Kidney epithelial cell (primary cell): ENCODE data around the gene CDC34. TPM values are rescaled to one million over a fixed set of nuclear protein-coding genes. Genes with fewer than 3 reads are reported as not detected.

ENCODE experiments used
- DNase-seq: peaks from one replicate; pipeline ENCODE4 v3.0.0-alpha.2; 2010; ENCODE audit warnings: low read depth
- H3K27me3 ChIP-seq: 2 replicates; pipeline ENCODE4 v1.6.0; 2011; ENCODE audit warnings: low read length; ENCODE audit not compliant: control insufficient read depth, insufficient read depth
- H3K36me3 ChIP-seq: 2 replicates; pipeline ENCODE4 v1.5.1; 2011; ENCODE audit warnings: low read length; ENCODE audit not compliant: control insufficient read depth, insufficient read depth
- H3K4me3 ChIP-seq: 2 replicates; pipeline ENCODE4 v1.5.1; 2011; ENCODE audit warnings: low read depth, mild to moderate bottlenecking, control low read depth, low read length
- total RNA-seq: library from RNA; depleted of rRNA; stranded (reverse); fragments of >200 nt; gene quantifications from 2 replicates; pipeline ENCODE4 v1.2.3, GENCODE V29; 2015
- TF ChIP-seq, protein P1 (sequence below): IDR thresholded peaks from 2 replicates; pipeline ENCODE4 v1.5.1; 2011; ENCODE audit warnings: mild to moderate bottlenecking, moderate library complexity, low read length, control low read depth, inconsistent platforms; ENCODE audit not compliant: insufficient read depth, poor library complexity, severe bottlenecking

Gene CDC34
- total RNA-seq, 1 donor from 2014 or later, result 194 TPM

DNA sequence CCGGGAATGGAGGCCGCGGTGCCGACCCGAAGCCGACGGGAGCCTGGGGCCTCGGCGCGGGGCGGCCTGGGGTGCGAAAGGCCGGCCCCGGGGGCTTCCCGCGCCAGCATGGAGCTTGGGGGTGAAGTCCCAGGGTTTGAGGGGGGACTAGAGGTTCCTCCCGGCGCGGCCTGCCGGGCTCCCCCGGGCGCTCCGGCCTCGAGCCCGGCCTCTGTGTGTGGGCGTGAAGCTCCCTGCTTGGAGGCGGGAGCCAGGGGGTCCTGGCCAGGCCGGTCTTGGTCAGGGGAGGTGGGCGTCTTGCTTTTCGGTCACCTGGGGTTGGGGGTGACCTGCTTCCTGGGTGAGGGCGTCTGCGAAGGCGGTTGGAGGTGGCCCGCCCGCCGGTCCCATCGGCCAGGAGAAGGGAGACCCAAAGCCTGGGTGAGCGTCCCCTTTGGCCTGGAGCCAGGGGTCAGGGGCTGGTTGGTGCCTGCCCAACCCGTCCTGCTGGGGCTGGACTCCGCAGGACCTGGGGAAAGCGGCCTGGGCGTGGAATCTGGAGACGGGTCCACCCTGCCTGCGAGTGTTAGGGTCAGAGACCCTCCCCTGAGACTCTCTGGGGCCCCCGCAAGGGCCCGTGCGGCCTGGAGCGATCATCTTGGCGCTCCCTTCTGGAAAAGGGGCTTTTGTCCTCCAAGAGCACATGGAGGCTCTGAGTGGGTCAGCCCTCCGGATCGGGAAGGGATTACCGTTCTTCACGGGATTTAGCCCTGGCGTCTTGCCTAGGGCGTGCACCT lies 41.4 kb downstream of the CDC34 start:
- peaks cover 1% of the 10 kb centered on the region for H3K36me3 ChIP-seq
- no peak for DNase-seq
- TF ChIP-seq, protein P1, sequence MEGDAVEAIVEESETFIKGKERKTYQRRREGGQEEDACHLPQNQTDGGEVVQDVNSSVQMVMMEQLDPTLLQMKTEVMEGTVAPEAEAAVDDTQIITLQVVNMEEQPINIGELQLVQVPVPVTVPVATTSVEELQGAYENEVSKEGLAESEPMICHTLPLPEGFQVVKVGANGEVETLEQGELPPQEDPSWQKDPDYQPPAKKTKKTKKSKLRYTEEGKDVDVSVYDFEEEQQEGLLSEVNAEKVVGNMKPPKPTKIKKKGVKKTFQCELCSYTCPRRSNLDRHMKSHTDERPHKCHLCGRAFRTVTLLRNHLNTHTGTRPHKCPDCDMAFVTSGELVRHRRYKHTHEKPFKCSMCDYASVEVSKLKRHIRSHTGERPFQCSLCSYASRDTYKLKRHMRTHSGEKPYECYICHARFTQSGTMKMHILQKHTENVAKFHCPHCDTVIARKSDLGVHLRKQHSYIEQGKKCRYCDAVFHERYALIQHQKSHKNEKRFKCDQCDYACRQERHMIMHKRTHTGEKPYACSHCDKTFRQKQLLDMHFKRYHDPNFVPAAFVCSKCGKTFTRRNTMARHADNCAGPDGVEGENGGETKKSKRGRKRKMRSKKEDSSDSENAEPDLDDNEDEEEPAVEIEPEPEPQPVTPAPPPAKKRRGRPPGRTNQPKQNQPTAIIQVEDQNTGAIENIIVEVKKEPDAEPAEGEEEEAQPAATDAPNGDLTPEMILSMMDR, result no peak
- H3K27me3 ChIP-seq, result no peaks in the 10 kb centered on the region
- peak overlapping the region; percentile 83 for H3K4me3 ChIP-seq

DNA sequence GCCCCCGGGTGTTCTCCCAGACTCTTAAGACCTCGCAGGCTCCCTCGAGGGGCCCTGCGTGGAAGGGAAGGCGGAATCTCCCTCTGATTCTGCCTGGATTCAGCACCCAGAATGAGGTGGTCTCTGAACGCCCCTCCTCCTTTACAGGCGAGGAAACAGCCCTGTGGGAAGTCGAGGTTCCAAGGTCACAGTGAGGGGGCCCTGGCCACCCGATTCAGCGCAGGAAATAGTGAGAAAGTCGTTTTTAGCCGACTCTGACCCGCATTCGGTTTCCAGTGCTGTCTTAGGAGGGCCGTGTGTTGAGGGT lies 41.9 kb downstream of the CDC34 start:
- peaks cover 1% of the 10 kb centered on the region for H3K36me3 ChIP-seq
- H3K27me3 ChIP-seq, result no peaks in the 10 kb centered on the region
- DNase-seq, result no peak
- peak overlapping the region; percentile 83 for H3K4me3 ChIP-seq
- TF ChIP-seq, protein P1, result no peak

DNA sequence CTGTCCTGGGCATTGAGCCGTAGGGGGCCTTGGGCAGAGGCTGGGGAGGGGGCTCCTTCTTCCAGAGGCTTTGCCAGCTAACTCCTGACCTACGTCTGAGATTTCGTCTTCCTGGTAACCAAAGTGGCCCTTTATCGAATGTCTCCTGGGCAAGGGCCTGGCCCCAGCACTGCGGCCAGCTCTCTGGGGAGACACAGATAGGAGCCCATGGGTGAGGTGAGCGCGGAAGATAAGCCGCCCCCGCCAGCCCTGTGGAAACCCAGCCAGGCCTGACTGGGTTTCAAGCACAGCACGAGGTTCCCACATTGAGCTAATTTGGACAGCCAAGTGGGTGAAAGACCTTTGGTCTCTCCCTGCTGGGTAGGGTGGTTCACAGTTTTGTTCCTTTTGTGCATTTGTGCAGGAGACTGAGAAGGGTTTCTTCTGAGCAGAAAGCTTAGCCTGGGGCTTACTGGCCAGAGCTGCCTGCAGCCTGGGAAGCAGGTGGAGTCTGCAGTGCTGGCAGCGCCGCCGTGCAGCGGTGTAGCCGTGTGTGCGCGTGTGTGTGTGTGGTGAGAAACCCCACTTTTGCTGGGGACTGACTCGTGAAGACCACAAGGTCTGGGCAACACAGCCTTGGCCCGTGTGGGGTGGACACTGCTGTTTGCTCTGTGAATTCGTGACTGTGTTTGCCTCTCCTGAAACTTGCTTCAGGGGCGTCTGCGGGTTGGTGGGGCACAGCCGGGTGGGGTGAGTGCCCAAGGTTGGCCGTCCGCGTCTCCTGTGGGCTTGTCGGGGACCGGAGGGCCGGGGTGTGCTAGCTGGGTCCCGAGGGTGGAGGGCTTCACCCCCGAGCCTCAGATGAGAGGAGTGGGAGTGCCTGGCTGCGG lies 43.3 kb downstream of the CDC34 start:
- DNase-seq, result no peak

DNA sequence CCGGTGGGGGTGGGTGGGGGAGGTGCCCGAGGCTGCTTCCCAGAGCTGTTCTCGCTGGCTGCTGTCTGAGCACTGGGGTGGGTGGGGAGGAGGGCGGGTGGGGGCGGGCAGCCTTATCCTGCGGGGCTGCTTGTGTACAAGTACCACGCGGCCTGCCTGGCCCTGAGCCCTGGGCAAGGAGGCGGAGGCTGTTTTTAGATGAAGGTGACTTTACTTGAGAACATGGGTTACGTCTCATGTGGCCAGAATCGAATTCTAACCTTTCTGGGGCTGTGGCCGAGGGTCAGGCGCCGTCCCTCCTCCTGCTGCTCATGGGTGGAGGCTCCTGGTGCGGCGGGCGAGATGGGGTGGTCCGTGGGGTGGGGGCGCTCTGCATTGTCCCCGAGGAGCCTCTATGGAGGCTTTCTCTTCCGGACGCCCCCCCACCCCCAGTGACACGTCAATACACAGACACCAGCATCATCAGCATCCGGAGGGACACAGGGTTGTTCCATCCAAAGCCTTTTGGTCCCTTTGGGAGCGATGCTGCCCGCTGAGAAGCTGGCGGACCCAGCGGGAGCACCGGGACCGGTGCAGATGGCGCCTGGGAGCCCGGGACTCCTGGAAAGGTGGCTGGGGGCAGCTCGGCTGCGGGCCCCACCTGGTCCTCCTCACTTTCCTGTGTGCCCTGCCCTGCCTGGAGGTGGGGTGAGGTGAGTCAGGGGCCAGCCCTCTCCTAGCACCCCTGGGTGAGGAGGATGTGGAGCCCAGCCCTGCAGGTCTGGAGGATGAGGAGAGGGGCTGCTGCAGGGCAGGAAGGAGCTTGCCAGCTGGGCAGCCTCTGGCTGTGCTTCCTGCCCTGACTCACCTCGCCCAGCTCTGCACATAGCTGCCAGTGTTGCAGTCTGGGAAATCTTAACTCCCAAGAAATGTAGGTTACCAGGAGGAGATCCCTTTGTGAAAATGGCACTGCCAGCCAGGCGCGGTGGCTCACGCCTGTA lies 44.3 kb downstream of the CDC34 start:
- no peak for DNase-seq
- no peaks in the 10 kb centered on the region for H3K27me3 ChIP-seq
- TF ChIP-seq, protein P1, result no peak

More for the DNA sequence above, 43.3 kb downstream of the CDC34 start:
- Histone ChIP-seq H3K36me3 (peaks cover 1% of the 10 kb centered on the region), H3K27me3 (no peaks in the 10 kb centered on the region), H3K4me3 (peak overlapping the region; percentile 33)
- TF ChIP-seq, protein P1, result no peak

DNA sequence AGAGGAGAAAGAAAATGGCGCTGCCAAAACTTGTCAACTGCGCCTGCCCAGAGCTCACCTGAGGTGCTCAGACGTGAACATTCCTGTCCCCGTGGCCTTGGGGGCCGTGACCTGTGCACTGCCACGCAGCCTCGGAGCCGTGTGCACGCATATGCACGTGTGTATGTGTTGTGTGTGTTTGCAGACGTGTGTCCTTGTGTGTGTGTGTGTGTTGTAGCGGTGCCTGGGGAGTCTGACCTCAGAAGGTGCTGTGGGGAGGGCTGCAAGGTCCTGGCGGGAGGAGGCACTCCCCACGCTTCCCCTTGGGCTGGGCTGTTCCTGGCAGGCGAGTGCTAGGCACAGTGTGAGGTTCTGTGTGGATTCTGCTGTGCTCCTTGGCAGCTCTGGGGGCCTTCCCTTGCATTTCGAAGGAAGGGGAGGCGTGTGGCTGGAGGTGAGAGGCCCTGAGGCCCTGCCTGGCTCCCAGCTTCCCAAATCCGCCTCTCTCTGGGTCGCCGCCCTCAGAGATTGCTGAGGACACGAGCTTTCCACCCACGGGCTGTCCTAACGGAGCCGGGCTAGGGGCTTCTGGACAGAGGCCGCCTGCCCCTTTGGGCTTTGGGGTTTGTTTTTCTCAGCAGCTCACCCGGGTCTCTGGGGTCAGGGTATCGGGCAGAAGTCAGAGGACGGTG lies 45.3 kb downstream of the CDC34 start:
- no peak overlapping the region for H3K4me3 ChIP-seq
- peaks cover 6% of the 10 kb centered on the region for H3K36me3 ChIP-seq
- no peak for DNase-seq
- TF ChIP-seq, protein P1, result no peak
- H3K27me3 ChIP-seq, result no peaks in the 10 kb centered on the region

More for the DNA sequence above, 44.3 kb downstream of the CDC34 start:
- Histone ChIP-seq H3K4me3 (peak overlapping the region; percentile 33), H3K36me3 (peaks cover 1% of the 10 kb centered on the region)
